H1 (cell line): Measurements from ENCODE around the gene KLHL28. TPM values are rescaled to one million over a fixed set of nuclear protein-coding genes. Genes with fewer than 3 reads are reported as not detected.

Experiments used
- PHF8 ChIP-seq: fragments of 200-600 bp; sonication (generic); conservative IDR thresholded peaks from 2 replicates; pipeline ENCODE4 v1.7.1; 2012; ENCODE audit warnings: low read depth, mild to moderate bottlenecking, inconsistent platforms, low read length, moderate library complexity
- polyA plus RNA-seq, 7 experiments: library from polyadenylated mRNA; depleted of rRNA in 3 of 7; stranded (reverse) in 5 of 7; unstranded in 2 of 7; fragments of >200 nt in 5 of 7; fragments of 200-250 nt in 2 of 7; gene quantifications; 1 replicate in 5 of 7; 2 replicates in 1 of 7; 4 replicates in 1 of 7; pipeline versions ENCODE4 v1.2.1 to v1.2.3, GENCODE V29; 2011 to 2013; ENCODE audit warnings: missing spikeins in 2 of 7, mixed read lengths in 2 of 7
- total RNA-seq: library from RNA; stranded (reverse); fragmentation: NEBNext Ultra II Directional; extraction: Animal tissue kit (Norgen Biotek cat#: 25700); gene quantifications from 2 replicates; pipeline ENCODE4 v1.2.1, GENCODE V29; 2021
- TF ChIP-seq, protein P1 (sequence below): fragments of 300-600 bp; sonication (generic); IDR thresholded peaks from 2 replicates; pipeline ENCODE4 v1.7.1; 2012; ENCODE audit warnings: low read length, moderate library complexity, mild to moderate bottlenecking, inconsistent platforms; ENCODE audit not compliant: insufficient replicate concordance

KLHL28 gene
- total and polyA plus RNA-seq, 2 of the 8 experiments (the other 6 are each of a cell fraction or from before 2014, with no cell fraction given) = 3.3 to 10.5 TPM

DNA sequence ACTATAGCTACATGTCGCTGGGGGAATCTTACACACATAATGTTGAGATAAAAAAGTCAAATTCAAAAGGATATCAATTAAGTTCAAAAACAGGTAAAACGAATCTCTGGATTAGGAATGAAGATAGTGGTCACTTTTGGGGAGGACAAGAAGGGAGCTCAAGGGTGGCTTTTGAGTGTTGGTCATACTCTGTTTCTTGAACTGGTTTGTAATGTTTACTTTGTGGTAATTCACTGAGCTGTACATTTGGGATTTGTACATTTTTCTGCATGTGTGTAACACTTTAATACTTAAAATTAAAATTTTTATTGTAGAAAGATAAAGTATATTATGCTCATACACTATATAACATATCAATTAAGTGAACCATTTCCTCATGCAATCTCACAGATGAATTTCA lies 26.6 kb downstream of the KLHL28 start (continued):
- TF ChIP-seq, protein P1, sequence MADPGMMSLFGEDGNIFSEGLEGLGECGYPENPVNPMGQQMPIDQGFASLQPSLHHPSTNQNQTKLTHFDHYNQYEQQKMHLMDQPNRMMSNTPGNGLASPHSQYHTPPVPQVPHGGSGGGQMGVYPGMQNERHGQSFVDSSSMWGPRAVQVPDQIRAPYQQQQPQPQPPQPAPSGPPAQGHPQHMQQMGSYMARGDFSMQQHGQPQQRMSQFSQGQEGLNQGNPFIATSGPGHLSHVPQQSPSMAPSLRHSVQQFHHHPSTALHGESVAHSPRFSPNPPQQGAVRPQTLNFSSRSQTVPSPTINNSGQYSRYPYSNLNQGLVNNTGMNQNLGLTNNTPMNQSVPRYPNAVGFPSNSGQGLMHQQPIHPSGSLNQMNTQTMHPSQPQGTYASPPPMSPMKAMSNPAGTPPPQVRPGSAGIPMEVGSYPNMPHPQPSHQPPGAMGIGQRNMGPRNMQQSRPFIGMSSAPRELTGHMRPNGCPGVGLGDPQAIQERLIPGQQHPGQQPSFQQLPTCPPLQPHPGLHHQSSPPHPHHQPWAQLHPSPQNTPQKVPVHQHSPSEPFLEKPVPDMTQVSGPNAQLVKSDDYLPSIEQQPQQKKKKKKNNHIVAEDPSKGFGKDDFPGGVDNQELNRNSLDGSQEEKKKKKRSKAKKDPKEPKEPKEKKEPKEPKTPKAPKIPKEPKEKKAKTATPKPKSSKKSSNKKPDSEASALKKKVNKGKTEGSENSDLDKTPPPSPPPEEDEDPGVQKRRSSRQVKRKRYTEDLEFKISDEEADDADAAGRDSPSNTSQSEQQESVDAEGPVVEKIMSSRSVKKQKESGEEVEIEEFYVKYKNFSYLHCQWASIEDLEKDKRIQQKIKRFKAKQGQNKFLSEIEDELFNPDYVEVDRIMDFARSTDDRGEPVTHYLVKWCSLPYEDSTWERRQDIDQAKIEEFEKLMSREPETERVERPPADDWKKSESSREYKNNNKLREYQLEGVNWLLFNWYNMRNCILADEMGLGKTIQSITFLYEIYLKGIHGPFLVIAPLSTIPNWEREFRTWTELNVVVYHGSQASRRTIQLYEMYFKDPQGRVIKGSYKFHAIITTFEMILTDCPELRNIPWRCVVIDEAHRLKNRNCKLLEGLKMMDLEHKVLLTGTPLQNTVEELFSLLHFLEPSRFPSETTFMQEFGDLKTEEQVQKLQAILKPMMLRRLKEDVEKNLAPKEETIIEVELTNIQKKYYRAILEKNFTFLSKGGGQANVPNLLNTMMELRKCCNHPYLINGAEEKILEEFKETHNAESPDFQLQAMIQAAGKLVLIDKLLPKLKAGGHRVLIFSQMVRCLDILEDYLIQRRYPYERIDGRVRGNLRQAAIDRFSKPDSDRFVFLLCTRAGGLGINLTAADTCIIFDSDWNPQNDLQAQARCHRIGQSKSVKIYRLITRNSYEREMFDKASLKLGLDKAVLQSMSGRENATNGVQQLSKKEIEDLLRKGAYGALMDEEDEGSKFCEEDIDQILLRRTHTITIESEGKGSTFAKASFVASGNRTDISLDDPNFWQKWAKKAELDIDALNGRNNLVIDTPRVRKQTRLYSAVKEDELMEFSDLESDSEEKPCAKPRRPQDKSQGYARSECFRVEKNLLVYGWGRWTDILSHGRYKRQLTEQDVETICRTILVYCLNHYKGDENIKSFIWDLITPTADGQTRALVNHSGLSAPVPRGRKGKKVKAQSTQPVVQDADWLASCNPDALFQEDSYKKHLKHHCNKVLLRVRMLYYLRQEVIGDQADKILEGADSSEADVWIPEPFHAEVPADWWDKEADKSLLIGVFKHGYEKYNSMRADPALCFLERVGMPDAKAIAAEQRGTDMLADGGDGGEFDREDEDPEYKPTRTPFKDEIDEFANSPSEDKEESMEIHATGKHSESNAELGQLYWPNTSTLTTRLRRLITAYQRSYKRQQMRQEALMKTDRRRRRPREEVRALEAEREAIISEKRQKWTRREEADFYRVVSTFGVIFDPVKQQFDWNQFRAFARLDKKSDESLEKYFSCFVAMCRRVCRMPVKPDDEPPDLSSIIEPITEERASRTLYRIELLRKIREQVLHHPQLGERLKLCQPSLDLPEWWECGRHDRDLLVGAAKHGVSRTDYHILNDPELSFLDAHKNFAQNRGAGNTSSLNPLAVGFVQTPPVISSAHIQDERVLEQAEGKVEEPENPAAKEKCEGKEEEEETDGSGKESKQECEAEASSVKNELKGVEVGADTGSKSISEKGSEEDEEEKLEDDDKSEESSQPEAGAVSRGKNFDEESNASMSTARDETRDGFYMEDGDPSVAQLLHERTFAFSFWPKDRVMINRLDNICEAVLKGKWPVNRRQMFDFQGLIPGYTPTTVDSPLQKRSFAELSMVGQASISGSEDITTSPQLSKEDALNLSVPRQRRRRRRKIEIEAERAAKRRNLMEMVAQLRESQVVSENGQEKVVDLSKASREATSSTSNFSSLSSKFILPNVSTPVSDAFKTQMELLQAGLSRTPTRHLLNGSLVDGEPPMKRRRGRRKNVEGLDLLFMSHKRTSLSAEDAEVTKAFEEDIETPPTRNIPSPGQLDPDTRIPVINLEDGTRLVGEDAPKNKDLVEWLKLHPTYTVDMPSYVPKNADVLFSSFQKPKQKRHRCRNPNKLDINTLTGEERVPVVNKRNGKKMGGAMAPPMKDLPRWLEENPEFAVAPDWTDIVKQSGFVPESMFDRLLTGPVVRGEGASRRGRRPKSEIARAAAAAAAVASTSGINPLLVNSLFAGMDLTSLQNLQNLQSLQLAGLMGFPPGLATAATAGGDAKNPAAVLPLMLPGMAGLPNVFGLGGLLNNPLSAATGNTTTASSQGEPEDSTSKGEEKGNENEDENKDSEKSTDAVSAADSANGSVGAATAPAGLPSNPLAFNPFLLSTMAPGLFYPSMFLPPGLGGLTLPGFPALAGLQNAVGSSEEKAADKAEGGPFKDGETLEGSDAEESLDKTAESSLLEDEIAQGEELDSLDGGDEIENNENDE = no peak
- no peak for TF ChIP-seq PHF8
